ENCODE data around the gene RPS6KA5. TPM values are rescaled to one million over a fixed set of nuclear protein-coding genes. Genes with fewer than 3 reads are reported as not detected.

RPS6KA5 gene
- total RNA-seq, 1 donor from 2014 or later, result 1.0 TPM

- H3K79me2 ChIP-seq (ENCODE audit: insufficient read depth, low read length), result no peaks in the 10 kb centered on the region
- H3K36me3 ChIP-seq (ENCODE audit: insufficient read depth, low read length), result no peaks in the 10 kb centered on the region
- no peaks in the 10 kb centered on the region for H3K36me3 Mint-ChIP-seq (ENCODE audit: low read depth, unreplicated experiment)
- no peak overlapping the region for H2AFZ ChIP-seq (ENCODE audit: low read depth, low read length)
- peaks cover 3% of the 10 kb centered on the region for H3K27me3 Mint-ChIP-seq (ENCODE audit: low read depth, unreplicated experiment)
- H3K27me3 ChIP-seq (ENCODE audit: insufficient read depth, low read length), result no peaks in the 10 kb centered on the region
- no peak overlapping the region for H3K4me2 ChIP-seq (ENCODE audit: low read length)
- no peak overlapping the region for H3K27ac Mint-ChIP-seq (ENCODE audit: unreplicated experiment)
- H3K9ac ChIP-seq (ENCODE audit: low read length), result no peak overlapping the region
- TF ChIP-seq CTCF (IDR thresholded peaks at IDR 0.05; ENCODE audit: insufficient read depth, low read depth, low read length), result peak; percentile 83
- no peak for TF ChIP-seq EZH2 (IDR thresholded peaks at IDR 0.05; ENCODE audit: insufficient read depth, low read length)
- H3K9me3 Mint-ChIP-seq (ENCODE audit: unreplicated experiment), result no peaks in the 10 kb centered on the region
- no peak overlapping the region for H3K4me3 Mint-ChIP-seq (ENCODE audit: unreplicated experiment)
- H3K9me3 ChIP-seq (ENCODE audit: insufficient read depth, low read depth, low read length), result no peaks in the 10 kb centered on the region
- H3K4me1 Mint-ChIP-seq (ENCODE audit: low read depth, unreplicated experiment), result no peaks in the 10 kb centered on the region
- no peak overlapping the region for H3K4me3 ChIP-seq (ENCODE audit: insufficient read depth, low read depth, low read length)
- no peak for FAIRE-seq
- DNase-seq (ENCODE audit: low read depth), result peak; percentile 18
- no peaks in the 10 kb centered on the region for H4K20me1 ChIP-seq (ENCODE audit: insufficient read depth, low read length)
- no peak overlapping the region for H3K27ac ChIP-seq (ENCODE audit: low read depth, low read length)
- no peaks in the 10 kb centered on the region for H3K4me1 ChIP-seq (ENCODE audit: insufficient read depth, low read length)
Observed at GRCh38 chr14:90903101-90903500, 157.3 kb downstream of the RPS6KA5 start.

- Histone ChIP-seq H3K9ac (ENCODE audit: low read length) (no peak overlapping the region), H4K20me1 (ENCODE audit: insufficient read depth, low read length) (no peaks in the 10 kb centered on the region), H3K4me3 (ENCODE audit: insufficient read depth, low read depth, low read length) (no peak overlapping the region), H3K79me2 (ENCODE audit: insufficient read depth, low read length) (no peaks in the 10 kb centered on the region), H3K36me3 (ENCODE audit: insufficient read depth, low read length) (no peaks in the 10 kb centered on the region), H3K4me1 (ENCODE audit: insufficient read depth, low read length) (no peaks in the 10 kb centered on the region), H3K9me3 (ENCODE audit: insufficient read depth, low read depth, low read length) (no peaks in the 10 kb centered on the region), H3K4me2 (ENCODE audit: low read length) (no peak overlapping the region), H3K27ac (ENCODE audit: low read depth, low read length) (no peak overlapping the region), H3K27me3 (ENCODE audit: insufficient read depth, low read length) (no peaks in the 10 kb centered on the region), H2AFZ (ENCODE audit: low read depth, low read length) (no peak overlapping the region)
- FAIRE-seq (no peak), DNase-seq (ENCODE audit: low read depth) (no peak)
- Mint-ChIP-seq H3K4me3 (ENCODE audit: unreplicated experiment) (no peak overlapping the region), H3K36me3 (ENCODE audit: low read depth, unreplicated experiment) (no peaks in the 10 kb centered on the region), H3K27ac (ENCODE audit: unreplicated experiment) (no peak overlapping the region), H3K27me3 (ENCODE audit: low read depth, unreplicated experiment) (no peaks in the 10 kb centered on the region), H3K9me3 (ENCODE audit: unreplicated experiment) (no peaks in the 10 kb centered on the region), H3K4me1 (ENCODE audit: low read depth, unreplicated experiment) (no peaks in the 10 kb centered on the region)
- TF ChIP-seq EZH2 (IDR thresholded peaks at IDR 0.05; ENCODE audit: insufficient read depth, low read length) (no peak), CTCF (IDR thresholded peaks at IDR 0.05; ENCODE audit: insufficient read depth, low read depth, low read length) (peak; percentile 16)
Observed at GRCh38 chr14:90900476-90901083, 159.9 kb downstream of the RPS6KA5 start.

DNA sequence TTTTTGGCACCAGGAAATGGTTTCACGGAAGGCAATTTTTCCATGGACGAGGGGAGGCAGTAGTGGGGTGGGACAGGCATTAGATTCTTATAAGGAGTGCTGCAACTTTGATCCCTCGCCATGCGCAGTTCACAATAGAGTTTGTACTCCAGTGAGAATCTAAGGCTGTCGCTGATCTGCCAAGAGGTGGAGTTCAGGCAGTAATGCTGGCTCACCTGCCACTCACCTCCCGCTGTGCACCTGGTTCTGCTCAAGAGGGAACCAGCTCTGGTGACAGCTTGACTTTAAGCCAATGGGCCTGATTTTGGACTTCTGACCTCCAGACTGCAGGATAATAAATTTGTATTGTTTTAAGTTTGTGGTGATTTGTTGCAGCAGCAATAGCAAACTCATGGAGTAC, 163.4 kb downstream of the RPS6KA5 start:
- Mint-ChIP-seq H3K27me3 (ENCODE audit: low read depth, unreplicated experiment) (no peaks in the 10 kb centered on the region), H3K4me3 (ENCODE audit: unreplicated experiment) (no peak overlapping the region), H3K27ac (ENCODE audit: unreplicated experiment) (no peak overlapping the region), H3K4me1 (ENCODE audit: low read depth, unreplicated experiment) (no peaks in the 10 kb centered on the region), H3K9me3 (ENCODE audit: unreplicated experiment) (no peaks in the 10 kb centered on the region), H3K36me3 (ENCODE audit: low read depth, unreplicated experiment) (no peaks in the 10 kb centered on the region)
- no peaks in the 10 kb centered on the region for H4K20me1 ChIP-seq (ENCODE audit: insufficient read depth, low read length)
- DNase-seq (ENCODE audit: low read depth) (no peak), FAIRE-seq (no peak)
- H3K9me3 ChIP-seq (ENCODE audit: insufficient read depth, low read depth, low read length), result no peaks in the 10 kb centered on the region
- H3K36me3 ChIP-seq (ENCODE audit: insufficient read depth, low read length), result no peaks in the 10 kb centered on the region
- H2AFZ ChIP-seq (ENCODE audit: low read depth, low read length), result no peak overlapping the region
- TF ChIP-seq CTCF (IDR thresholded peaks at IDR 0.05; ENCODE audit: insufficient read depth, low read depth, low read length) (no peak), EZH2 (IDR thresholded peaks at IDR 0.05; ENCODE audit: insufficient read depth, low read length) (no peak)
- no peak overlapping the region for H3K4me2 ChIP-seq (ENCODE audit: low read length)
- H3K27me3 ChIP-seq (ENCODE audit: insufficient read depth, low read length), result no peaks in the 10 kb centered on the region
- H3K4me1 ChIP-seq (ENCODE audit: insufficient read depth, low read length), result no peaks in the 10 kb centered on the region
- H3K4me3 ChIP-seq (ENCODE audit: insufficient read depth, low read depth, low read length), result no peak overlapping the region
- H3K27ac ChIP-seq (ENCODE audit: low read depth, low read length), result no peak overlapping the region
- no peaks in the 10 kb centered on the region for H3K79me2 ChIP-seq (ENCODE audit: insufficient read depth, low read length)
- H3K9ac ChIP-seq (ENCODE audit: low read length), result no peak overlapping the region

All from astrocyte (in vitro differentiated cells and primary cell).